Measurements from ENCODE around the gene CADM4.

The CADM4 gene

DNA sequence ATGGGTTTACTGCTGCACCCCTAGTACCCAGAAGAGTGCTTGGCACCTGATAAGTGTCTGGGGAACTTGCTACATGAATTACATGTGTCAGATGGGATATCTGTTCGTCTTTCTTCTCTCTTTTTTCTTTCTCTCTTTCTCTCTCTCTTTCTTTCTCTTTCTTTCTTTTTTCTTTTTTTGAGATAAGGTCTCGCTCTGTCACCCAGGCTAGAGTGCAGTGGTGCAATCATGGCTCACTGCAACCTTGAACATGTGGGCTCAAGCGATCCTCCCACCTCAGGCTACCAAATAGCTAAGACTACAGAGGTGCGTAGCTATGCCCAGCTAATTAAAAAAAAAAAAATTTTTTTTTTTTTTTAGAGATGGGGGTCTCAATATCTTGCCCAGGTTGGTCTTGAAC lies 6.1 kb downstream of the CADM4 start:
- no peak for TF ChIP-seq CTCF (IDR thresholded peaks at IDR 0.05; ENCODE audit: borderline replicate concordance, insufficient read depth, low read depth, low read length)

GRCh38 chr19:43631491-43631890 lies 8.2 kb downstream of the CADM4 start:
- no peak overlapping the region for H3K4me3 ChIP-seq (ENCODE audit: low read depth, low read length)
- no peak for TF ChIP-seq CTCF (IDR thresholded peaks at IDR 0.05; ENCODE audit: borderline replicate concordance, insufficient read depth, low read depth, low read length)

More for the DNA sequence above, 6.1 kb downstream of the CADM4 start:
- H3K4me3 ChIP-seq (ENCODE audit: low read depth, low read length) = no peak overlapping the region

DNA sequence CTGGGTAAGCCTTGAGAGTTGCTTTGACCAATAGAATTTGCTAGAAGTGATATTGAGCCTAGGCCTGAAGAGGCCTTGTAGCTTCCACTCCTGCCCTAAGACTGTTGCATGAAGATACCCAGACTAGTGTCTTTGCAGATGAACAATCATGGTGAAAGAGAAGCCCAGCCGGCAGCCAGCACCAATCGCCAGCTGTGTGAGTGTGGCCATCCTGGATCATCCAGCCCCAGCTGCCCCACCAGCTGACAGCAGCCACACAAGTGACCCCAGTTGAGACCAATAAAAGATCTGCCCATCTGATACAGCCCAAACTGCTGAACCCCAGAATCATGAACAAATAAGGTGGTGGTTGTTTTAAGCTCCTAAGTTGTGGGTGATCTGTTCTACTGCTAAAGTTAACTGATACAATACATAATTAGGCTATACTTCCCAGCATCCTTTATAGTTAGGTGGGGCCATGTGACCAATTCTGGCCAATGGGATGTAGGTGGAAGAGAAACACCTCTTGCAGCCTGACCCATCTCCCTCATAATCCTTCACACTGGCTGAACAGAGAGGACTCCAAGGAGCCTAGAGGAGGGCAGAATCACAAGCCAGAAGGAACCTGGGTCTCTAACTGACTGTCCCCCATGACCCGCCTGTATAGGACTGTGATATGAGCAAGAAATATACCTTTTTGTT lies 10.9 kb downstream of the CADM4 start:
- H3K4me3 ChIP-seq (ENCODE audit: low read depth, low read length) = no peak overlapping the region
- no peak for TF ChIP-seq CTCF (IDR thresholded peaks at IDR 0.05; ENCODE audit: borderline replicate concordance, insufficient read depth, low read depth, low read length)

DNA sequence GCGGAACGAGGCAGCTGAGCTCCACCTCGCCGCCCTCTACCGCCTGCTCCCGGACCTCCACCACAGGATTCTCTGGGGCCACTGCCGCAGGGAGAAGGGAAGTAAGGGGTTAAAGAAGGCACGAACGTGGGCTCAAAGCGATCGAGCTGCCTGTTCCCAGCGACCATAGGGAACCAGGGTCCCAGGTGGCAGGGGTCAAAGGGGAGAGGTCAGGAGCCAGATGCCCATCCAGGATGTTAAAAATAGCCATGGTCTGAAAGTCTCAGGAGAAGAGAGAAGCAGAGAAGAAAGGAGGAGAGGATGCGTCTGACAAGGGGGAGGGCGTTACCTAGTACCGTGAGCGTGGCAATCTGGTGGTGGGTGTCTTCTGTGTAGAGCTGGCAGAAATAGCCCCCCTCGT lies 12.8 kb downstream of the CADM4 start:
- no peak for TF ChIP-seq CTCF (IDR thresholded peaks at IDR 0.05; ENCODE audit: borderline replicate concordance, insufficient read depth, low read depth, low read length)
- no peak overlapping the region for H3K4me3 ChIP-seq (ENCODE audit: low read depth, low read length)

- H3K4me3 ChIP-seq (ENCODE audit: low read depth, low read length) = no peak overlapping the region
Measured at GRCh38 chr19:43625918-43626579, 13.6 kb downstream of the CADM4 start.

DNA sequence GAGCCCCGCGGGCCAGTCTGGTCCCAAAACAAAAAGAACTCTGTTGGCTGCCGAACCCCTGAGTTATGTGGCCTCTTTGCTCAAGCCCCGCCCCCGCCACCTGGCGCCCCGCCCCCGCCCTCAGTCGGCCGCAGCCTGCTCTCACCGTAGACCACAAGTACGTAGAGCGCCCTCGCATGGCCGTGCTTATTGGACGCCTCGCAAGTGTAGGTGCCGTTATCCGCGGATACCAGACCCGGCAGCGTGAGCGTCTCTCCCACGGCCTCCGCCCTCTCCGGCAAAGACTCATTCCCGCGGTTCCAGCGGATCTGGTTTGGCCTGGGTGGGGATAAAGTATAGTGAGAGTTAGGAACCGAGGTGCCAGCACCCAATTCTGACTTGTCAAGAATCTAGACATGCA lies 14.7 kb downstream of the CADM4 start:
- H3K4me3 ChIP-seq (ENCODE audit: low read depth, low read length) = no peak overlapping the region
- peak; percentile 42; the same call in 1 of the 2 replicates for TF ChIP-seq CTCF (IDR thresholded peaks at IDR 0.05; ENCODE audit: borderline replicate concordance, insufficient read depth, low read depth, low read length)

More at GRCh38 chr19:43625918-43626579, 13.6 kb downstream of the CADM4 start:
- no peak for TF ChIP-seq CTCF (IDR thresholded peaks at IDR 0.05; ENCODE audit: borderline replicate concordance, insufficient read depth, low read depth, low read length)
